Measurements from ENCODE around the gene KCNK1.
"Not testable (repeated sequence)": the region's sequence is repeated elsewhere in the genome, so short reads cannot be mapped to it uniquely, and the experiment has no call there.

The KCNK1 gene

GRCh38 chr1:233597489-233597901 lies 16.4 kb upstream of the KCNK1 start:
- no peaks in the 10 kb centered on the region for H3K4me1 ChIP-seq (ENCODE audit: insufficient read depth, low read length)
- no peaks in the 10 kb centered on the region for H3K36me3 ChIP-seq (ENCODE audit: insufficient read depth, low read length)
- H3K9ac ChIP-seq (ENCODE audit: low read depth, low read length) = no peak overlapping the region
- no peaks in the 10 kb centered on the region for H3K9me3 ChIP-seq (ENCODE audit: control insufficient read depth, insufficient read depth, low read length)

DNA sequence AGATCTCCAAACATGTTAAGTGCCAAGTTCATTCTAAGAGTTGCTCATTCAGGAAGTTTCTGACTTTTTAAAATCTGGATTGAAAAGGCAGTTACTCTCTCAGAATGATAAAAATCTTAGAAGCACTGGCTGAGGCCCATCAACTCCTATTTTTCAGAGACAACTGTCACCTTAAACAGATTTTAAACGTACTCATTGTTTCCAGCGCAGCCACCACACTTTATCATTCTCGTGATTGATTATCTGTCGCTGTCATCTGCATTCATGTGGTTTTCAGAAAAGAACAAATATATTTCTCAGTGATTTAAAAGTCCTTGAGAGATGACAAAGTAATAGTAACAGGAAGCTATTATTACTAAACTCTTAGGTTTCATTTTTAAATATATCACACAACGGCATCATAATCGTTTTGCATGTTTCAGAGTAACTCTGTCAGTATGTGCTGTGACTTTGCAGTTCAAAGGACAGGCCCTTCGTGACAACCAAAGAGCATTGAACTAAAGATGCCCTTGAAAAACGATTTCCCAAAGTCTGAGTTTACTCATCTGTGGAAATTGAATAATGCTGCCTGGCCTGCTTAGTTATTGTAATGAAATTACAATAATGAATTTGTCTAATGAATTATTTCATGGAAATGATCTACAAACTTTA lies 14.9 kb upstream of the KCNK1 start:
- no peaks in the 10 kb centered on the region for H3K36me3 ChIP-seq (ENCODE audit: insufficient read depth, low read length)
- no peaks in the 10 kb centered on the region for H3K9me3 ChIP-seq (ENCODE audit: control insufficient read depth, insufficient read depth, low read length)
- H3K4me1 ChIP-seq (ENCODE audit: insufficient read depth, low read length) = no peaks in the 10 kb centered on the region
- no peak overlapping the region for H3K9ac ChIP-seq (ENCODE audit: low read depth, low read length)

GRCh38 chr1:233599542-233600073 lies 14.3 kb upstream of the KCNK1 start:
- Histone ChIP-seq H3K4me1 (ENCODE audit: insufficient read depth, low read length) (no peaks in the 10 kb centered on the region), H3K36me3 (ENCODE audit: insufficient read depth, low read length) (no peaks in the 10 kb centered on the region), H3K9ac (ENCODE audit: low read depth, low read length) (no peak overlapping the region), H3K9me3 (ENCODE audit: control insufficient read depth, insufficient read depth, low read length) (no peaks in the 10 kb centered on the region)

GRCh38 chr1:233600488-233600887 lies 13.4 kb upstream of the KCNK1 start:
- H3K9ac ChIP-seq (ENCODE audit: low read depth, low read length) = no peak overlapping the region
- H3K4me1 ChIP-seq (ENCODE audit: insufficient read depth, low read length) = no peaks in the 10 kb centered on the region
- no peaks in the 10 kb centered on the region for H3K36me3 ChIP-seq (ENCODE audit: insufficient read depth, low read length)
- no peaks in the 10 kb centered on the region for H3K9me3 ChIP-seq (ENCODE audit: control insufficient read depth, insufficient read depth, low read length)

DNA sequence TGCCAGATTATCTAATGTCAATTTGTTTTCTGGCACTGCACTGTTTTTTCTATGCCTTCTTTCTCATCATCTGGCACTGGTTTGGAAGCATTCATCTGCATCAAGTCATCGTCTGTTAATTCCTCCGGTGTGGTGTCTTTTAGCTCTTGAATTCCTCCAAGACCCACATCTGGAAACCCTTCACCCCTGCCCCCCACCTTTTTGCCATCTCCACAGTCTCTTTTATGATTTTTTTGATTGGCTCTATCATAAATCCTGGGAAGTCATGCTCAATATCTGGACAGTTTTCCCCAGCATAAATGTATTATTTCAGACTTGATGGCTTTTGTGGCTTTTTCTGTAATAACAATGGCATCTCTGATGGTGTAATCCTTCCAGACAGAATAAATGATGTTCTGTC lies 10.4 kb upstream of the KCNK1 start:
- H3K36me3 ChIP-seq (ENCODE audit: insufficient read depth, low read length) = no peaks in the 10 kb centered on the region
- H3K9me3 ChIP-seq (ENCODE audit: control insufficient read depth, insufficient read depth, low read length) = no peaks in the 10 kb centered on the region

DNA sequence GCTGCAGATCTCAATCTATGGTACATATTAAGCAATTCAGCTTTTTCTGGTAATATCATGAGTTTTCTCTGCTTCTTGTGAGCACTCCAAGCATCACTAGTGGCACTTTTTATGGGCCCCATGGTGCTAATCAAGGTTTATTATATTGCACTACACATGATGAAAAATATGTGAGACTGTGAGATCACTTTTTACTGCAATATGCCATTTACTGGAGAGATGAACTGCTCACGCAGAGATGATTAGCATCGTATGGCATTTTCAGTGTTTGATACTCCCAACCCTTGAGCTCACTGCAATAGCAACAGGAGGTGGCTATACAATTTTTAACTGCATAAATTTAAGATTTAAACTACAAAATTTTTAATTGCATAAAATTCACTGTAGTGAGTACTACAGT lies 8.7 kb upstream of the KCNK1 start:
- no peak overlapping the region for H3K9ac ChIP-seq (ENCODE audit: low read depth, low read length)
- H3K36me3 ChIP-seq (ENCODE audit: insufficient read depth, low read length) = no peaks in the 10 kb centered on the region
- H3K9me3 ChIP-seq (ENCODE audit: control insufficient read depth, insufficient read depth, low read length) = no peaks in the 10 kb centered on the region
- H3K4me1 ChIP-seq (ENCODE audit: insufficient read depth, low read length) = no peaks in the 10 kb centered on the region

More for the DNA sequence above, 10.4 kb upstream of the KCNK1 start:
- H3K9ac ChIP-seq (ENCODE audit: low read depth, low read length) = no peak overlapping the region
- H3K4me1 ChIP-seq (ENCODE audit: insufficient read depth, low read length) = no peaks in the 10 kb centered on the region

DNA sequence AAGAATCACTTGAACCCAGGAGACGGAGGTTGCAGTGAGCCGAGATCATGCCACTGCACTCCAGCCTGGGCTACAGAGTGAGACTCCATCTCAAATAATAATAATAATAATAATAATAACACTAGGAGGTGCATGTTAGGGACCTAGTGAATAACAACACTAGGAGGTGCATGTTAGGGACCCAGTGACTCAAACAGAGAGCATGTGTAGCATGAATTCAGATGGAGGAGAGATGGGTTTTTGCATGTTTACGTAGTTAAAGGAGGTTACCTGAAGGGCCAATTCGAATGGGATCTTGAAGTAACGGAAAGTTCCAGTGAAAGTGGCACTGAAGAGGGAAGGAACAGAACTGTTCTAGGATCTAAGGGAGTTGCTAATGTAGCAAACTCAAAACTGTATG lies 7.1 kb upstream of the KCNK1 start:
- H3K9me3 ChIP-seq (ENCODE audit: control insufficient read depth, insufficient read depth, low read length) = no peaks in the 10 kb centered on the region
- H3K36me3 ChIP-seq (ENCODE audit: insufficient read depth, low read length) = no peaks in the 10 kb centered on the region
- no peaks in the 10 kb centered on the region for H3K4me1 ChIP-seq (ENCODE audit: insufficient read depth, low read length)
- no peak overlapping the region for H3K9ac ChIP-seq (ENCODE audit: low read depth, low read length)

DNA sequence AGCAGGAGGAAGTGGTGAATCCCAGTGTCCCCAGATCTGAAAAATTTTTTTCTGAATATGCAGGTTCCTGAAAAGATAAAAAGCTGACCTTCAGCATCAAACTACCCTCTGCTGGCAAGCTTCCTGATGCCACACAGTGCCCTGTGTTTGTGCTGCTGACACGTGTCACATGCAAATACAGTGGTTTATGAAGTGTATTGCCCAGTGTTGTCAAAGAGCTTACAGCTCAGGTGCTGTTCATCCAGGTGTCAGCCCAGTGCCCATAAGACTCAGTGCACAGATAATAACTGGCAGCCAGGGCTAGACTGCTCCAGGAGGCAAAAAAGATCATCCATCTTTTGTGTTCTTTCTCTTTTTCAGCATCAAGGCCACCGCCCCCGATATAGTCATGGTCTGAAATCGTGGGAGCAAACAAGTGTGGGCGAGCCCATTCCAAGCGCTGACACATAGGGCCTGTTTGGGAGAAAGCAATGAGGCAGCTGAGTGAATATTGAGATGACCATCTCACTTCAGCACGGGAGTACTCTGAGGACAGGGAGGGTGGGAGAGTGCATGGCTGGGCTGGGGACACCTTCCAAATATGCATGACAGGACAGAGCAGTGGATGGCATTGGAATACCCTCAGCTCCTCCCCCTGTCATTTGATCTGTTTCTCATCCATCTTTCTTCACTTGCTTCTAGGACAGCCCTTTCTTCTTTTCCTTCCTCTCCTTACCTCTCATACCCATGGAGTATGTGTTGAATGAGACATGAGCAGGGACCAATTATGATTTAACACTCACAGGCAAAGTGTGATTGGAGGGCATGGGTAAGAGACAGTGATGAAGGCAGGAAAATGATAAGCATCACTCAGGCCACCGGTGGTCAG lies 6.4 kb upstream of the KCNK1 start:
- H3K36me3 ChIP-seq (ENCODE audit: insufficient read depth, low read length) = no peaks in the 10 kb centered on the region
- no peaks in the 10 kb centered on the region for H3K9me3 ChIP-seq (ENCODE audit: control insufficient read depth, insufficient read depth, low read length)
- no peak overlapping the region for H3K9ac ChIP-seq (ENCODE audit: low read depth, low read length)
- no peaks in the 10 kb centered on the region for H3K4me1 ChIP-seq (ENCODE audit: insufficient read depth, low read length)

DNA sequence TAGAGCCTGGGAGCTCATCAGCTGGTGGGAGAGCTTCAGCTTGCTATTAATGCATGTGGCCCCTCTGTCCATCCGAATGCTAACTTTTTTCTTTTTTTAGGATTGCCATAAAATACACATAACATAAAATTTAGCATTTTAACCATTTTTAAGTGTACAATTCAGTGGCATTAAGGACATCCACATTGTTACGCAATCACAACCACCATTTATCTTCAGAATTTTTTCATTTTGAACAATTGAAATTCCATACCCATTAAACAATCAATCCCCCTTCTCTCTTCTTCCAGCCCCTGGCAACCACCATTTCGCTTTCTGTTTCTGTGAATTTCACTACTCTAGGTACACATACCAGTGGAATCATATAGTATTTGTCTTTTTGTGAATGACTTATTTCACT lies 4.9 kb upstream of the KCNK1 start:
- Histone ChIP-seq H3K36me3 (ENCODE audit: insufficient read depth, low read length) (no peaks in the 10 kb centered on the region), H3K4me1 (ENCODE audit: insufficient read depth, low read length) (no peaks in the 10 kb centered on the region), H3K9ac (ENCODE audit: low read depth, low read length) (no peak overlapping the region), H3K9me3 (ENCODE audit: control insufficient read depth, insufficient read depth, low read length) (no peaks in the 10 kb centered on the region)

GRCh38 chr1:233609926-233610325 lies 4.0 kb upstream of the KCNK1 start:
- H3K4me1 ChIP-seq (ENCODE audit: insufficient read depth, low read length) = no peaks in the 10 kb centered on the region
- no peak overlapping the region for H3K9ac ChIP-seq (ENCODE audit: low read depth, low read length)
- no peaks in the 10 kb centered on the region for H3K36me3 ChIP-seq (ENCODE audit: insufficient read depth, low read length)
- no peaks in the 10 kb centered on the region for H3K9me3 ChIP-seq (ENCODE audit: control insufficient read depth, insufficient read depth, low read length)

GRCh38 chr1:233610628-233611027 lies 3.3 kb upstream of the KCNK1 start:
- Histone ChIP-seq H3K9ac (ENCODE audit: low read depth, low read length) (no peak overlapping the region), H3K9me3 (ENCODE audit: control insufficient read depth, insufficient read depth, low read length) (no peaks in the 10 kb centered on the region), H3K4me1 (ENCODE audit: insufficient read depth, low read length) (no peaks in the 10 kb centered on the region; the same call in 1 of the 2 replicates), H3K36me3 (ENCODE audit: insufficient read depth, low read length) (no peaks in the 10 kb centered on the region)

DNA sequence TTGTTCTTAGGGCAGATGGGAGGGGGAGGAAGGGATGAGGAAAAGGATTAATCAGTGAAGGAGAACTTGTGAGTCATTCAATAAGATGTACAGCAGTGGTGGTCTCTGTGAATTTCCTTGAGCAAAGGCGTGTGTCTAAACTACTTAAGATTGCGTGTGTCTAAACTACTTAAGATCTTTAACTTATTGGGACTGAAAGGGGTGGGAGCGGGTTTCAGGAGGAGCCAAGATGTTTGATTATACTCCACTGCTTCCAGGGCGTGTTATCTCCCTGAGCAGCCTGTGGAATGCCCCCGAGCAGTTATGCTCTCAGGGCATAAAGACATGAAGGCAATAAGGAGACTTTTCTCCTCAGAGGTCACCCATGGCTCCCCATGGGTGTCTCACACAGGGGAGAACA lies 2.5 kb upstream of the KCNK1 start:
- H3K4me1 ChIP-seq (ENCODE audit: insufficient read depth, low read length); H3K9me3 ChIP-seq (ENCODE audit: control insufficient read depth, insufficient read depth, low read length); H3K9ac ChIP-seq (ENCODE audit: low read depth, low read length); H3K36me3 ChIP-seq (ENCODE audit: insufficient read depth, low read length): not testable (repeated sequence)

DNA sequence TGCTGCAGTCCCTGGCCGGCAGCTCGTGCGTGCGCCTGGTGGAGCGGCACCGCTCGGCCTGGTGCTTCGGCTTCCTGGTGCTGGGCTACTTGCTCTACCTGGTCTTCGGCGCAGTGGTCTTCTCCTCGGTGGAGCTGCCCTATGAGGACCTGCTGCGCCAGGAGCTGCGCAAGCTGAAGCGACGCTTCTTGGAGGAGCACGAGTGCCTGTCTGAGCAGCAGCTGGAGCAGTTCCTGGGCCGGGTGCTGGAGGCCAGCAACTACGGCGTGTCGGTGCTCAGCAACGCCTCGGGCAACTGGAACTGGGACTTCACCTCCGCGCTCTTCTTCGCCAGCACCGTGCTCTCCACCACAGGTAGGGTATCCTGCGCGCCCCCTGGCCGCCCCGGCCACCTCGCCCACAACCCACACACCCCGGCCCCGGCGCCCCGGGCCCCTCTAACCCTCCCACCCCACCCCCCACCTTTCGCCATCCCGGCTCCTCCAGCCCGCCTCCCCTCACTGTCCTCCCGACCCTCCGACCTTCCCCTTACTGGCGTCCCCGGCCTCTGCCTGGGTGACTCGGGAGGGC lies 352 bp downstream of the KCNK1 start:
- H3K4me1 ChIP-seq (ENCODE audit: insufficient read depth, low read length) = no peaks in the 10 kb centered on the region; the same call in 1 of the 2 replicates
- no peaks in the 10 kb centered on the region for H3K36me3 ChIP-seq (ENCODE audit: insufficient read depth, low read length)
- H3K9ac ChIP-seq (ENCODE audit: low read depth, low read length) = peak overlapping the region; percentile 71
- no peaks in the 10 kb centered on the region for H3K9me3 ChIP-seq (ENCODE audit: control insufficient read depth, insufficient read depth, low read length)

DNA sequence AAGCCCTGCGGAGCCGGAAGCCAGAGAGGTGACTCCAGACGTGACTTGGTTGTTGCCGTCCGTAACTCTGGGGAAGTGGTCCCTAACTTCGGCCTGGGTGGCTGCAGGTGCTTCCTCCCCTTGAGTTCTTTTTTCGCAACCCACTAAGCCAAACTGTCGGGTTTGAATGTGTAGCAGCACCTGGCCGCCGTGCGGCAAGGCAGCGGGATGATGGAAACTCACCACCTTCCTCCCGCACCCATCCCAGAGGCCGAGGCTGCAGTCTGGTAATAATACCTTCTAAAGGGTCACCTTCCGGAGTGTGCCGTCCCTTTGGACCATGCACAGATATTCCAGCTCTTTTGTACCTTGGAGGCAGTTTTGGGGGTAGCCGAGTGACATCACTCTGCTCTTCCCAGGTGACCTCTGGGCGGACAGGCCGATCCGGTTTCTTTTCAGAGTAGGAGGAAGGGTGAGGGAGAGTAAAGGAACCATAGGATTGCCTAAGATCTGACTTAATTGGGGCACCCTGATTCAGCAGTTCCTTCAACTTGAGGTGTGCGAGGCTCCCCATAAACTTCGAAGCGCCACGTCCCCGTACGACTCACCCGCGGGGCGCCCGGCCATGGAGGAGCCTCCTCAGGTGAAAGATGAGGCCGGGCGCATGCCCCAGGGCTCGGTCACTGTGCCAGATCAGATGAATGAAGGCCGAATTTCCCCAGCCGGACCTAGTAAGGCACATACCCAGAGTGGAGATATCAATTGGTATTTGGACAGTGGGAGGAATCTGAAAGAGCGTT lies 1.0 kb downstream of the KCNK1 start:
- Histone ChIP-seq H3K9me3 (ENCODE audit: control insufficient read depth, insufficient read depth, low read length) (no peaks in the 10 kb centered on the region), H3K9ac (ENCODE audit: low read depth, low read length) (peak overlapping the region; percentile 71), H3K4me1 (ENCODE audit: insufficient read depth, low read length) (no peaks in the 10 kb centered on the region; the same call in 1 of the 2 replicates), H3K36me3 (ENCODE audit: insufficient read depth, low read length) (no peaks in the 10 kb centered on the region)

Measured in ES-I3 (cell line).